ENCODE results near the gene DOHH. TPM values are rescaled to one million over a fixed set of nuclear protein-coding genes. Genes with fewer than 3 reads are reported as not detected.

DOHH gene
- total and polyA plus RNA-seq, 2 experiments from 2014 or later: 19.0 to 34.7 TPM

DNA sequence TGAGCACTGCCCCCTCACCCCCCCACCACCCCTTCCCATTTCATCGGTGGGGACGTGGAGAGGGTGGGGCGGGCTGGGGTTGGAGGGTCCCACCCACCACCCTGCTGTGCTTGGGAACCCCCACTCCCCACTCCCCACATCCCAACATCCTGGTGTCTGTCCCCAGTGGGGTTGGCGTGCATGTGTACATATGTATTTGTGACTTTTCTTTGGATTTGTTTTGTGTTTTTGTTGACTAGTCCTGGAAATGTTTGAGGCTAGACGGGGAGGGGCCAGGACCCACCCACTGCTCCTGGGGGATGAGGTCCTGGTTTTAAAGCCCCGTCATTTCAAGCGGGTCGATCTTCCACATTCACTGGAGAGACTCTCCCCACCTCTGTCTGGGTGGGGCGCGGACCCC lies 35.5 kb upstream of the DOHH start:
- no peaks in the 10 kb centered on the region for H3K9me2 ChIP-seq (ENCODE audit: insufficient read depth)
- H3K27ac Mint-ChIP-seq: no peak overlapping the region
- H2AFZ ChIP-seq: no peak overlapping the region
- no peaks in the 10 kb centered on the region; the same call in 1 of the 2 replicates for H4K20me1 ChIP-seq (replicated peaks; ENCODE audit: insufficient read depth)
- ATAC-seq (no peak), DNase-seq (ENCODE audit: low spot score) (no peak)
- H3K27ac ChIP-seq (ENCODE audit: low read depth): no peak overlapping the region
- peaks cover 10% of the 10 kb centered on the region; the same call in 2 of the 3 replicates for H3K4me1 Mint-ChIP-seq
- H3K9me3 Mint-ChIP-seq: 0 out of 3 replicates have a peak, but pooled peaks cover 3% of the 10 kb centered on the region
- peaks cover 21% of the 10 kb centered on the region for H3K27me3 Mint-ChIP-seq (ENCODE audit: insufficient read depth, low read depth, poor library complexity)
- TF ChIP-seq, protein P1, sequence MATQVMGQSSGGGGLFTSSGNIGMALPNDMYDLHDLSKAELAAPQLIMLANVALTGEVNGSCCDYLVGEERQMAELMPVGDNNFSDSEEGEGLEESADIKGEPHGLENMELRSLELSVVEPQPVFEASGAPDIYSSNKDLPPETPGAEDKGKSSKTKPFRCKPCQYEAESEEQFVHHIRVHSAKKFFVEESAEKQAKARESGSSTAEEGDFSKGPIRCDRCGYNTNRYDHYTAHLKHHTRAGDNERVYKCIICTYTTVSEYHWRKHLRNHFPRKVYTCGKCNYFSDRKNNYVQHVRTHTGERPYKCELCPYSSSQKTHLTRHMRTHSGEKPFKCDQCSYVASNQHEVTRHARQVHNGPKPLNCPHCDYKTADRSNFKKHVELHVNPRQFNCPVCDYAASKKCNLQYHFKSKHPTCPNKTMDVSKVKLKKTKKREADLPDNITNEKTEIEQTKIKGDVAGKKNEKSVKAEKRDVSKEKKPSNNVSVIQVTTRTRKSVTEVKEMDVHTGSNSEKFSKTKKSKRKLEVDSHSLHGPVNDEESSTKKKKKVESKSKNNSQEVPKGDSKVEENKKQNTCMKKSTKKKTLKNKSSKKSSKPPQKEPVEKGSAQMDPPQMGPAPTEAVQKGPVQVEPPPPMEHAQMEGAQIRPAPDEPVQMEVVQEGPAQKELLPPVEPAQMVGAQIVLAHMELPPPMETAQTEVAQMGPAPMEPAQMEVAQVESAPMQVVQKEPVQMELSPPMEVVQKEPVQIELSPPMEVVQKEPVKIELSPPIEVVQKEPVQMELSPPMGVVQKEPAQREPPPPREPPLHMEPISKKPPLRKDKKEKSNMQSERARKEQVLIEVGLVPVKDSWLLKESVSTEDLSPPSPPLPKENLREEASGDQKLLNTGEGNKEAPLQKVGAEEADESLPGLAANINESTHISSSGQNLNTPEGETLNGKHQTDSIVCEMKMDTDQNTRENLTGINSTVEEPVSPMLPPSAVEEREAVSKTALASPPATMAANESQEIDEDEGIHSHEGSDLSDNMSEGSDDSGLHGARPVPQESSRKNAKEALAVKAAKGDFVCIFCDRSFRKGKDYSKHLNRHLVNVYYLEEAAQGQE (IDR thresholded peaks at IDR 0.05; ENCODE audit: unreplicated experiment): no peak
- TF ChIP-seq, protein P2, sequence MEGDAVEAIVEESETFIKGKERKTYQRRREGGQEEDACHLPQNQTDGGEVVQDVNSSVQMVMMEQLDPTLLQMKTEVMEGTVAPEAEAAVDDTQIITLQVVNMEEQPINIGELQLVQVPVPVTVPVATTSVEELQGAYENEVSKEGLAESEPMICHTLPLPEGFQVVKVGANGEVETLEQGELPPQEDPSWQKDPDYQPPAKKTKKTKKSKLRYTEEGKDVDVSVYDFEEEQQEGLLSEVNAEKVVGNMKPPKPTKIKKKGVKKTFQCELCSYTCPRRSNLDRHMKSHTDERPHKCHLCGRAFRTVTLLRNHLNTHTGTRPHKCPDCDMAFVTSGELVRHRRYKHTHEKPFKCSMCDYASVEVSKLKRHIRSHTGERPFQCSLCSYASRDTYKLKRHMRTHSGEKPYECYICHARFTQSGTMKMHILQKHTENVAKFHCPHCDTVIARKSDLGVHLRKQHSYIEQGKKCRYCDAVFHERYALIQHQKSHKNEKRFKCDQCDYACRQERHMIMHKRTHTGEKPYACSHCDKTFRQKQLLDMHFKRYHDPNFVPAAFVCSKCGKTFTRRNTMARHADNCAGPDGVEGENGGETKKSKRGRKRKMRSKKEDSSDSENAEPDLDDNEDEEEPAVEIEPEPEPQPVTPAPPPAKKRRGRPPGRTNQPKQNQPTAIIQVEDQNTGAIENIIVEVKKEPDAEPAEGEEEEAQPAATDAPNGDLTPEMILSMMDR (conservative IDR thresholded peaks at IDR 0.05; ENCODE audit: low read depth in 2 of 2): no peak
- TF ChIP-seq, protein P3, sequence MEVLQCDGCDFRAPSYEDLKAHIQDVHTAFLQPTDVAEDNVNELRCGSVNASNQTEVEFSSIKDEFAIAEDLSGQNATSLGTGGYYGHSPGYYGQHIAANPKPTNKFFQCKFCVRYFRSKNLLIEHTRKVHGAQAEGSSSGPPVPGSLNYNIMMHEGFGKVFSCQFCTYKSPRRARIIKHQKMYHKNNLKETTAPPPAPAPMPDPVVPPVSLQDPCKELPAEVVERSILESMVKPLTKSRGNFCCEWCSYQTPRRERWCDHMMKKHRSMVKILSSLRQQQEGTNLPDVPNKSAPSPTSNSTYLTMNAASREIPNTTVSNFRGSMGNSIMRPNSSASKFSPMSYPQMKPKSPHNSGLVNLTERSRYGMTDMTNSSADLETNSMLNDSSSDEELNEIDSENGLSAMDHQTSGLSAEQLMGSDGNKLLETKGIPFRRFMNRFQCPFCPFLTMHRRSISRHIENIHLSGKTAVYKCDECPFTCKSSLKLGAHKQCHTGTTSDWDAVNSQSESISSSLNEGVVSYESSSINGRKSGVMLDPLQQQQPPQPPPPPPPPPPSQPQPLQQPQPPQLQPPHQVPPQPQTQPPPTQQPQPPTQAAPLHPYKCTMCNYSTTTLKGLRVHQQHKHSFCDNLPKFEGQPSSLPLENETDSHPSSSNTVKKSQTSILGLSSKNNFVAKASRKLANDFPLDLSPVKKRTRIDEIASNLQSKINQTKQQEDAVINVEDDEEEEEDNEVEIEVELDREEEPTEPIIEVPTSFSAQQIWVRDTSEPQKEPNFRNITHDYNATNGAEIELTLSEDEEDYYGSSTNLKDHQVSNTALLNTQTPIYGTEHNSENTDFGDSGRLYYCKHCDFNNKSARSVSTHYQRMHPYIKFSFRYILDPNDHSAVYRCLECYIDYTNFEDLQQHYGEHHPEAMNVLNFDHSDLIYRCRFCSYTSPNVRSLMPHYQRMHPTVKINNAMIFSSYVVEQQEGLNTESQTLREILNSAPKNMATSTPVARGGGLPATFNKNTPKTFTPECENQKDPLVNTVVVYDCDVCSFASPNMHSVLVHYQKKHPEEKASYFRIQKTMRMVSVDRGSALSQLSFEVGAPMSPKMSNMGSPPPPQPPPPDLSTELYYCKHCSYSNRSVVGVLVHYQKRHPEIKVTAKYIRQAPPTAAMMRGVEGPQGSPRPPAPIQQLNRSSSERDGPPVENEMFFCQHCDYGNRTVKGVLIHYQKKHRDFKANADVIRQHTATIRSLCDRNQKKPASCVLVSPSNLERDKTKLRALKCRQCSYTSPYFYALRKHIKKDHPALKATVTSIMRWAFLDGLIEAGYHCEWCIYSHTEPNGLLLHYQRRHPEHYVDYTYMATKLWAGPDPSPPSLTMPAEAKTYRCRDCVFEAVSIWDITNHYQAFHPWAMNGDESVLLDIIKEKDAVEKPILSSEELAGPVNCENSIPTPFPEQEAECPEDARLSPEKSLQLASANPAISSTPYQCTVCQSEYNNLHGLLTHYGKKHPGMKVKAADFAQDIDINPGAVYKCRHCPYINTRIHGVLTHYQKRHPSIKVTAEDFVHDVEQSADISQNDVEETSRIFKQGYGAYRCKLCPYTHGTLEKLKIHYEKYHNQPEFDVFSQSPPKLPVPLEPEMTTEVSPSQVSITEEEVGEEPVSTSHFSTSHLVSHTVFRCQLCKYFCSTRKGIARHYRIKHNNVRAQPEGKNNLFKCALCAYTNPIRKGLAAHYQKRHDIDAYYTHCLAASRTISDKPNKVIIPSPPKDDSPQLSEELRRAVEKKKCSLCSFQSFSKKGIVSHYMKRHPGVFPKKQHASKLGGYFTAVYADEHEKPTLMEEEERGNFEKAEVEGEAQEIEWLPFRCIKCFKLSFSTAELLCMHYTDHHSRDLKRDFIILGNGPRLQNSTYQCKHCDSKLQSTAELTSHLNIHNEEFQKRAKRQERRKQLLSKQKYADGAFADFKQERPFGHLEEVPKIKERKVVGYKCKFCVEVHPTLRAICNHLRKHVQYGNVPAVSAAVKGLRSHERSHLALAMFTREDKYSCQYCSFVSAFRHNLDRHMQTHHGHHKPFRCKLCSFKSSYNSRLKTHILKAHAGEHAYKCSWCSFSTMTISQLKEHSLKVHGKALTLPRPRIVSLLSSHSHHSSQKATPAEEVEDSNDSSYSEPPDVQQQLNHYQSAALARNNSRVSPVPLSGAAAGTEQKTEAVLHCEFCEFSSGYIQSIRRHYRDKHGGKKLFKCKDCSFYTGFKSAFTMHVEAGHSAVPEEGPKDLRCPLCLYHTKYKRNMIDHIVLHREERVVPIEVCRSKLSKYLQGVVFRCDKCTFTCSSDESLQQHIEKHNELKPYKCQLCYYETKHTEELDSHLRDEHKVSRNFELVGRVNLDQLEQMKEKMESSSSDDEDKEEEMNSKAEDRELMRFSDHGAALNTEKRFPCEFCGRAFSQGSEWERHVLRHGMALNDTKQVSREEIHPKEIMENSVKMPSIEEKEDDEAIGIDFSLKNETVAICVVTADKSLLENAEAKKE (CRISPR knock-in tag; IDR thresholded peaks at IDR 0.05): no peak
- TF ChIP-seq JUNB (IDR thresholded peaks at IDR 0.05; ENCODE audit: unreplicated experiment): no peak
- TF ChIP-seq POLR2AphosphoS5 (IDR thresholded peaks at IDR 0.05; ENCODE audit: low read depth): no peak
- TF ChIP-seq ZNF114 (CRISPR knock-in tag; IDR thresholded peaks at IDR 0.05): no peak
- TF ChIP-seq CREB1 (CRISPR knock-in tag; IDR thresholded peaks at IDR 0.05; ENCODE audit: low read depth): no peak
- no peak for TF ChIP-seq EZH2phosphoT487 (IDR thresholded peaks at IDR 0.05; ENCODE audit: unreplicated experiment)
- TF ChIP-seq NANOG (IDR thresholded peaks at IDR 0.05; ENCODE audit: borderline replicate concordance): no peak
- TF ChIP-seq STAT1 (IDR thresholded peaks at IDR 0.05; ENCODE audit: unreplicated experiment): no peak
- TF ChIP-seq, protein P4, sequence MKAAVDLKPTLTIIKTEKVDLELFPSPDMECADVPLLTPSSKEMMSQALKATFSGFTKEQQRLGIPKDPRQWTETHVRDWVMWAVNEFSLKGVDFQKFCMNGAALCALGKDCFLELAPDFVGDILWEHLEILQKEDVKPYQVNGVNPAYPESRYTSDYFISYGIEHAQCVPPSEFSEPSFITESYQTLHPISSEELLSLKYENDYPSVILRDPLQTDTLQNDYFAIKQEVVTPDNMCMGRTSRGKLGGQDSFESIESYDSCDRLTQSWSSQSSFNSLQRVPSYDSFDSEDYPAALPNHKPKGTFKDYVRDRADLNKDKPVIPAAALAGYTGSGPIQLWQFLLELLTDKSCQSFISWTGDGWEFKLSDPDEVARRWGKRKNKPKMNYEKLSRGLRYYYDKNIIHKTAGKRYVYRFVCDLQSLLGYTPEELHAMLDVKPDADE (IDR thresholded peaks at IDR 0.05): no peak
- TF ChIP-seq ZNF331 (CRISPR knock-in tag; IDR thresholded peaks at IDR 0.05; ENCODE audit: low read depth): no peak
- TF ChIP-seq EZH2 (IDR thresholded peaks at IDR 0.05; ENCODE audit: low read depth, unreplicated experiment): no peak
- no peaks in the 10 kb centered on the region for H3K79me2 ChIP-seq (replicated peaks; ENCODE audit: insufficient read depth)
- peaks cover 36% of the 10 kb centered on the region for H3K36me3 Mint-ChIP-seq (ENCODE audit: low read depth)
- no peak overlapping the region for H3K4me2 ChIP-seq
- H3K36me3 ChIP-seq (ENCODE audit: insufficient read depth): no peaks in the 10 kb centered on the region
- no peak overlapping the region; the same call in 2 of the 3 replicates for H3K4me3 Mint-ChIP-seq
- no peak overlapping the region for H3K4me3 ChIP-seq
- no peaks in the 10 kb centered on the region for H3K27me3 ChIP-seq (ENCODE audit: insufficient read depth)
- H3F3A ChIP-seq (replicated peaks; ENCODE audit: low read depth): peaks cover 7% of the 10 kb centered on the region; the same call in 1 of the 2 replicates
- no peaks in the 10 kb centered on the region for H3K4me1 ChIP-seq (ENCODE audit: insufficient read depth)
